GM20000 (cell line): Measurements from ENCODE around the gene MAST4.

ENCODE experiments used
- DNase-seq: peaks from one replicate; pipeline ENCODE4 v3.0.0; 2012; ENCODE audit warnings: low spot score
- TF ChIP-seq, protein P1 (sequence below): IDR thresholded peaks from 2 replicates; pipeline ENCODE4 v1.5.1; 2012; ENCODE audit warnings: mild to moderate bottlenecking, control low read depth; ENCODE audit errors: extremely low read depth, missing control alignments

The MAST4 gene

DNA sequence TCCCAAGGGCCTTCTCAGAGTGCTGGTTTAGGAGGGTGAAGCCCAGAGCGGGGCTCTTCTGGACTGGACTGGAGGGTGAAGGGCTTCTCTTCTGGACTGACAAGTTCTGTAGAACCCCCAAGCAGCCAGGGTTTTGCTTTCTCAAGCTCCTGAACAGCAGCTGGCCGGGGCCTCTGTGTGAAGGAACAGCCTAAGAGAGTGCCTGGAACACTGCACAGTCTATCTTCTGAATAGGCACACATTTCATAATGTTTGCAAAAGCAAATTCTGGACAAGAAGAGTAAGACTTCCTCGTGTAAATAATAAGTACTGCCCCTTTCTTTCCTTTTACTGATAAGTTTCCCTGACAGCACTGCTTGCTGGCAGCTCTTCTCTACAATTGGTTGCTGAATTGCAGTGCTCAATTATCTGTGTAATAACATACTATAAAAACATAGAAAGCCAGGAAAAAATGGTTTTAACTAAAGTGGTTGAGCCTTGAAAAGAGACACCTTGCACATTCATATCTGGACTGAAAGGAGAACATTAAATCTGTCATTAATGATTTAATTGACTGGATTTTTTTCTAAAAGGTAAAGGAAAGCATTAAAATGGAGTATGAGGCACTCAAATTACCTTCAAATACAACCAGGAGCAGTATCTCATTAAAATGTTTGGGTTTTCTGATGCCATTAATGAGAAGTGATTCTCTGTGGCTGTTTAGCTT is 20.5 kb downstream of the MAST4 start:
- TF ChIP-seq, protein P1, sequence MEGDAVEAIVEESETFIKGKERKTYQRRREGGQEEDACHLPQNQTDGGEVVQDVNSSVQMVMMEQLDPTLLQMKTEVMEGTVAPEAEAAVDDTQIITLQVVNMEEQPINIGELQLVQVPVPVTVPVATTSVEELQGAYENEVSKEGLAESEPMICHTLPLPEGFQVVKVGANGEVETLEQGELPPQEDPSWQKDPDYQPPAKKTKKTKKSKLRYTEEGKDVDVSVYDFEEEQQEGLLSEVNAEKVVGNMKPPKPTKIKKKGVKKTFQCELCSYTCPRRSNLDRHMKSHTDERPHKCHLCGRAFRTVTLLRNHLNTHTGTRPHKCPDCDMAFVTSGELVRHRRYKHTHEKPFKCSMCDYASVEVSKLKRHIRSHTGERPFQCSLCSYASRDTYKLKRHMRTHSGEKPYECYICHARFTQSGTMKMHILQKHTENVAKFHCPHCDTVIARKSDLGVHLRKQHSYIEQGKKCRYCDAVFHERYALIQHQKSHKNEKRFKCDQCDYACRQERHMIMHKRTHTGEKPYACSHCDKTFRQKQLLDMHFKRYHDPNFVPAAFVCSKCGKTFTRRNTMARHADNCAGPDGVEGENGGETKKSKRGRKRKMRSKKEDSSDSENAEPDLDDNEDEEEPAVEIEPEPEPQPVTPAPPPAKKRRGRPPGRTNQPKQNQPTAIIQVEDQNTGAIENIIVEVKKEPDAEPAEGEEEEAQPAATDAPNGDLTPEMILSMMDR = no peak
- no peak for DNase-seq

DNA sequence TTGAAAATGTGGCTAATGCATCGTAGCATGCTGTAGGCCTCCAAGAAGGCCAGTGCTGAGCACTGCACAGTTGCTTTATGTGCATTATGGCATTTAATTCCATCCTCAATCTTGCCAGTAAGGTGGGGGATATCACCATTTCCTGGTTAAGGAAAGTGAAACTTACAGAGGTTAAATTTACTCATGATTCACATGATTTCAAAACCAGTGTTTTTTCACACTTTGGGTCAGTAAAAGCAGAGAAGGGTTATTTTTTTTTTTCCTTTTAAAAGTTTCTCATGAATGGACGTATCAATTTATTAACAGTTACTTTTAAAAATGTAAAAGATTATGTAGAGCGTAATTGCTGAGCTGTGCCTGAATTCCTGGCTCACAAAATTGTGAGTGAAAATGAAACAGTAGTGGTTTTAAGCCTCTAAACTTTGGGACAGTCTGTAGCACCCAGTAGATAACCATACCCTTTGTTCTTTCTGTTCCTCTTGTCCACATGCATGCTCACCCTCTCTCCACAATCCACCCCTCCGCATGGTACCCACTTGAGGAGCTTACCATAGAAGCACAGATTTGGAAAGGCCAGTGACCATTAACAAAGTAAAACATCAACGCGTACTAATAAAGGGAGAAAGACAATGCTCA is 21.2 kb downstream of the MAST4 start:
- DNase-seq = no peak

DNA sequence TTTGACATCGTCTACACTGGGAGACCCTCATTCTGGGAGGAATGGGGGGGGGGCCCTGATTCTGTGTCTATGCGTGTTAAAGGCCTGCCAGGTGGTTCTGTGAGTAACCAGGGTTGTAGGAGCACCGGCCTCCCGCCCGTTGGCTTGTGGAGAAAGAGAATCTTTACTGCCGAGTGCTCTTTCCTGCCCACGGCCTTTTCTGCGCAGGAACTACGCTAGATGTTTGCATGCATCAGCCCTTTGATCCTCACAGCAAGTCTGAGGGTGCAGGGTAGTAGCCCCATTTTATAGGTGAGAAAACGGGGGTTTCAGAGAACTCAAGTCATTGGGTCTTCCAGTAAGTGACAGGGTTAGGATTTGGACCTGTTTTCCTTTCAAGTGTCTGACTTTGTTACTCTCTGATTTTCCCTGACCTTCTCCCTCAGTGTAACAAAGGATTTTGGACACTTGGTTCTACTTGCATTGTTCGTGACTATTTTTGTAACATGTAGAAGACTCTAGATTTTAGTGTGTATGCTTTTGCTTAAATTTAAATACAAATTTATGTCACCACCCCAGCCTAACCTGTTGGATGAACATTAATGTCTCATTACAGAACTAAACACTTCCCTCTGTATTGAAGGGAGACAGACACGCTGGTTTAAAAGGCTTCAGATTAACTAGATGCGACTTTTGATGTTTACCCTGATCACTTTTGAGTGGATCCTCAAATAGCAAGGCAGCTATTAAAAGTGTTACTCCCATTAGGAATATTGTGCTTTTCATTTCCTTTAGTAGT is 22.0 kb downstream of the MAST4 start:
- DNase-seq = no peak
- TF ChIP-seq, protein P1 = no peak

More for the DNA sequence above, 21.2 kb downstream of the MAST4 start:
- TF ChIP-seq, protein P1 = no peak

DNA sequence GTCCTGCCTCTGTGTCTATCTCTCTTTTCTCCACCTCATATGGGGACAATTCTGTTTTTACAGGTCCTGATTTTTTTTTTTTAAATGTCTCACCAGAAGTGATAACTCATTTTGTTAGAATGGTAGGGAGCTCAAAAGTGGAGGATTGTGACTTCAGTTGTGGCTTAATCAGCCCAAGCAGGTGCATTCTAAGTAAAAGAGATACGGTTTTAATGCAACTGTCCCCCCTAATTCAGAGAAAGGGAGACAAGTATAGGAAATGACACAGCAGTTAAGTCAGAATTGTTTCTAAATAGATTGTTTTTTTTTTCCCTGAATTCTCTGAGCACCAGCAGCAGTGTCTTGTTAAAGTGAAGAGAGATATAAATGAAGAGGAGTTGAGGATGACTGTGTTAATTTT is 24.5 kb downstream of the MAST4 start:
- no peak for DNase-seq

DNA sequence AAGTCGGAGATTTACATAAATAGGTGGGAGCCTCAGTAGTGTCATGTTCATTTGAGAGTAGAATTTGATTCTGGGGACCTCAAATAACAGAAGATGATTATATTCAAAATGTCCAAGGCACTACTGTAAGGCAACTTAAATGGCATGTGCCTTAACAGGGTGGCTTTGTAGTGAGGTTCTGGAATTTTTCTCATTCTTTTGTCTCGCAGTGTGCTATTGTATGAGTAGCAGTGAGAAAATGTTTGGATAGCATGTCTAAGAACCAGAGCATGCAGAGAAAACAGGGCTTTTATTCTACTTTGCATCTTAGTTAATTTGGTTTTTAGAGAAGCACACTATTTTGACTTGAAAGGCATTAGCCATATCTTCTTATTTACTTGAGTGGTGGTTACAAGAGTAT is 25.0 kb downstream of the MAST4 start:
- TF ChIP-seq, protein P1 = no peak
- DNase-seq = no peak

More for the DNA sequence above, 24.5 kb downstream of the MAST4 start:
- TF ChIP-seq, protein P1 = no peak

DNA sequence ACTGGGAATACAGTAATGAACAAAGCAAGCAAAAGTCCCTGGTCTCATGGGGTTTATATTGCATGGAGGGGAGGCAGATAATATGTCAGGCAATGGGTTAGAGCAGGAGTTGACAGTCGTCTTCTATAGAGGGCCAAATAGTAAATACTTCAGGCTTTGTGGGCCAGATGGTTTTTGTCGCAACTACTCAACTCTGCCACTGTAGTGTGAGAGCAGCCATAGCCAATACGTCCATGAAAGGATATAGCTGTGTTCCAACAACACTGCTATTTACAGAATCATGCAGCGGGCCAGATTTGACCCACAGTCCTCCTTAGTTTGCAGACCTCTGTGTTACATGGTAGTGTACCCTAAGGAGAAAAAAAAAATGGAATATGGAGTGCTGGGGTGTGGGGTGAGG is 25.5 kb downstream of the MAST4 start:
- TF ChIP-seq, protein P1 = no peak
- no peak for DNase-seq

DNA sequence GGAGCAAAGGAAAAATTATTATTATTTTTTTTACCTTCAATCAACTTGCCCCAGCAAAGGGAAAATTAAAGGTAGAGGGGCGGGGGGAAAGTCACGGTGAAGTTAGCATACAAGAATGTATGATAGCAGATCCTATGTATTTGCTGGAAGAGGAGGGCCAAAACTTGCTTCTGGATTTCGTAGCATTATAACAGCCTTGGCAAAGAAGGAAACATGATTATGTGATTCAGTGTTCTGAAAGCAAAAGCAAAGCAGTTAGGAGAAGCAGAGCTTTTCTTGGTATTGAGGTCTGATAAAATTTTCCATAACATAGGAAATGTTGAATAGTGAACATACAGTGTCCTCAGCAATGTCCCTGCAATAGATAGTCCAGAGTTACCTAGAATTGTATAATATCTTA is 32.4 kb downstream of the MAST4 start:
- TF ChIP-seq, protein P1 = no peak
- DNase-seq = no peak
